DOHH2 (cell line): ENCODE measurements around the gene CIT.

Experiments used
- H3F3A ChIP-seq: fragments of 200-600 bp; sonication (generic), shearing (Covaris generic); 2 replicates; pipeline ENCODE4 v1.6.0; 2016; ENCODE audit warnings: antibody characterized with exemption, mild to moderate bottlenecking; ENCODE audit not compliant: control insufficient read depth, insufficient read depth
- H3K27ac ChIP-seq: fragments of 200-600 bp; sonication (generic); 2 replicates; pipeline ENCODE4 v1.5.1; 2014; ENCODE audit warnings: low read depth, mild to moderate bottlenecking, low read length, moderate library complexity
- H3K27me3 ChIP-seq: fragments of 200-600 bp; sonication (generic); 2 replicates; pipeline ENCODE4 v1.6.1; 2014; ENCODE audit warnings: mild to moderate bottlenecking, low read length, mixed read lengths; ENCODE audit not compliant: control insufficient read depth
- H3K36me3 ChIP-seq: fragments of 200-600 bp; sonication (generic); 2 replicates; pipeline ENCODE4 v1.6.1; 2014; ENCODE audit warnings: mild to moderate bottlenecking, low read length, moderate library complexity, mixed read lengths; ENCODE audit not compliant: control insufficient read depth
- H3K4me1 ChIP-seq: fragments of 200-600 bp; sonication (generic); 2 replicates; pipeline ENCODE4 v1.6.1; 2014; ENCODE audit warnings: mild to moderate bottlenecking, low read length, mixed read lengths; ENCODE audit not compliant: control insufficient read depth
- H3K4me2 ChIP-seq: fragments of 200-600 bp; sonication (generic); 2 replicates; pipeline ENCODE4 v1.6.0; 2014; ENCODE audit warnings: mild to moderate bottlenecking, low read length, moderate library complexity
- H3K4me3 ChIP-seq: fragments of 200-600 bp; sonication (generic); 2 replicates; pipeline ENCODE4 v1.5.1; 2014; ENCODE audit warnings: mild to moderate bottlenecking, low read length, mixed read lengths
- H3K79me2 ChIP-seq: fragments of 200-600 bp; sonication (generic); 2 replicates; pipeline ENCODE4 v1.6.1; 2014; ENCODE audit warnings: mild to moderate bottlenecking, low read length, mixed read lengths; ENCODE audit not compliant: control insufficient read depth
- H3K9me2 ChIP-seq: fragments of 200-600 bp; sonication (generic); replicated peaks from 2 replicates; pipeline ENCODE4 v1.6.1; 2014; ENCODE audit warnings: mild to moderate bottlenecking, low read length, mixed read lengths; ENCODE audit not compliant: control insufficient read depth
- H3K9me3 ChIP-seq: fragments of 200-600 bp; sonication (generic); 2 replicates; pipeline ENCODE4 v1.6.1; 2014; ENCODE audit warnings: antibody characterized with exemption, low read length, mixed read lengths; ENCODE audit not compliant: control insufficient read depth, insufficient read depth
- H4K20me1 ChIP-seq: fragments of 200-600 bp; sonication (generic); 2 replicates; pipeline ENCODE4 v1.6.0; 2014; ENCODE audit warnings: low read depth, mild to moderate bottlenecking, antibody characterized with exemption, low read length, moderate library complexity; ENCODE audit not compliant: control insufficient read depth, insufficient read depth
- CTCF ChIP-seq: fragments of 200-600 bp; sonication (generic); IDR thresholded peaks from one replicate; pipeline ENCODE4 v1.5.1; 2014; ENCODE audit warnings: antibody characterized with exemption, mild to moderate bottlenecking, low read depth, low read length; ENCODE audit not compliant: poor library complexity, severe bottlenecking
- EZH2phosphoT487 ChIP-seq: fragments of 200-600 bp; sonication (generic); IDR thresholded peaks from 2 replicates; pipeline ENCODE4 v1.6.1; 2017; ENCODE audit warnings: borderline replicate concordance, mild to moderate bottlenecking, antibody characterized with exemption, low read length, moderate library complexity, mixed read lengths

Gene CIT

GRCh38 chr12:119819322-119819721, 57.8 kb downstream of the CIT start:
- Histone ChIP-seq H3F3A (no peaks in the 10 kb centered on the region), H3K27ac (no peak overlapping the region), H3K4me2 (no peak overlapping the region), H3K4me3 (no peak overlapping the region), H3K9me3 (no peaks in the 10 kb centered on the region), H3K4me1 (no peaks in the 10 kb centered on the region), H3K36me3 (peaks cover 72% of the 10 kb centered on the region), H3K79me2 (peaks cover 20% of the 10 kb centered on the region), H3K27me3 (no peaks in the 10 kb centered on the region), H4K20me1 (no peaks in the 10 kb centered on the region), H3K9me2 (no peaks in the 10 kb centered on the region)
- TF ChIP-seq CTCF: no peak
- TF ChIP-seq EZH2phosphoT487: no peak

DNA sequence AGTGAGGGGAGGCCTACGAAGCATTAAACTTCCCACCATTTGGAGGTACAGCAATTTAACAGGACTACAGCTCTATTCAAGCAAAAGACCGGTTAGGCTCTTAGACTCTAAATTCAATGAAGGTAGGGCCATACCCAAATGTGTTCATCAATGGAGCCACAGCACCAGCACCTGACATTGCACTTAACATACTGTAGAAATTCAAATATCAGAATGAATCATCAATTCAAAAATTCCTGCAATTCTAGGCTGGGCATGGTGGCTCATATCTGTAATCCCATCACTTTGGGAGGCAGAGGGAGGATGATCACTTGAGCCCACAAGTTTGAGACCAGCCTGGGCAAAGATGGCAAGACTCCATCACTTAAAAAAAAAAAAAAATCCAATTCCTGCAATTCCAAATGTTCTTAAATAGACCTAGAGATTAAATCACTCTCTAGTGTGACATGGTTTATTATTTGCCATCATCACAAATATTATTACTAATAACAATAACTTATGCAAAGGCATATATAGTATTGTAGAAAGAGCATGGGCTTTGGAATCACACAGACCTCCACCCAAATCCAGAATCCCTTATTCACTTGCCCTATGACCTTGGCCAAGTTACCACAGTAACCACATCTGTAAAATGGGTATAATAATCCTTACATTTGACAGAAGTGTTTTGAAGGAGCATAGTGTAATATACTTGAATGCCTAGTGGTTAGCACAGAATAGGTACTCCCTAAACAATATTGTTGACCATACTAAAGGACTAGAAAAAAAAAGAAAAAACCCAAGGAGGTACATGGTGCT, 59.4 kb downstream of the CIT start:
- H3K27ac ChIP-seq: no peak overlapping the region

DNA sequence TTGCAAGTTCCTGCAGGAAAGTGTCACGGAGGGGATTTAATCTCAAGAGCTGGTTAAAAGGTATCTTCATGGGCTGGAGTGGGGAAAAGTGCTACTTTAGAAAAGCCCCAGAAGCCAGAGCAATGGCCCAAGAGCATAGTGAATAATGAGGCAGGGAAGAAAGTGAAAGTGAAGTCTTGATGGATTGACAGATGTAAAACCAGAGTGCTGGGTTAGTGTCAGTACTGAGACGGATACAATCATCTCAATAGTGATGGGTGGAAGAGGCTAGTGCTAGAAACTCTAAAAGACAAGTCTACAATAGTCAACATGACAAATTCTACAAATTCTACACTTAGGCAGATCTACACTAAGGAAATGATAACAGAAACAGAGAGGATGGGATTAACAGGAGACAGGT, 68.1 kb downstream of the CIT start:
- Histone ChIP-seq H3K9me3 (no peaks in the 10 kb centered on the region), H3K4me3 (no peak overlapping the region), H3K9me2 (no peaks in the 10 kb centered on the region), H3K79me2 (peaks cover 2% of the 10 kb centered on the region), H3K36me3 (peaks cover 63% of the 10 kb centered on the region), H3K27ac (no peak overlapping the region), H3K27me3 (no peaks in the 10 kb centered on the region), H3K4me2 (no peak overlapping the region), H3F3A (no peaks in the 10 kb centered on the region), H4K20me1 (no peaks in the 10 kb centered on the region), H3K4me1 (no peaks in the 10 kb centered on the region)
- TF ChIP-seq EZH2phosphoT487 (no peak), CTCF (no peak)

More for the DNA sequence above, 59.4 kb downstream of the CIT start:
- no peak overlapping the region for H3K4me2 ChIP-seq
- no peaks in the 10 kb centered on the region for H4K20me1 ChIP-seq
- H3K9me3 ChIP-seq: no peaks in the 10 kb centered on the region
- H3K36me3 ChIP-seq: peaks cover 75% of the 10 kb centered on the region
- no peaks in the 10 kb centered on the region for H3F3A ChIP-seq
- no peak for TF ChIP-seq CTCF
- no peak for TF ChIP-seq EZH2phosphoT487
- no peak overlapping the region for H3K4me3 ChIP-seq
- H3K27me3 ChIP-seq: no peaks in the 10 kb centered on the region
- peaks cover 22% of the 10 kb centered on the region for H3K79me2 ChIP-seq
- no peaks in the 10 kb centered on the region for H3K4me1 ChIP-seq
- H3K9me2 ChIP-seq: no peaks in the 10 kb centered on the region
